ENCODE data around the gene LCN10. TPM values are rescaled to one million over a fixed set of nuclear protein-coding genes. Genes with fewer than 3 reads are reported as not detected.

The LCN10 gene
- total and polyA plus RNA-seq, 10 of the 15 experiments (the other 5 are each of a cell fraction or from before 2014, with no cell fraction given) = 0.06 to 1.3 (median 0.21) TPM; not detected in 1

GRCh38 chr9:136759001-136759400 is 16.3 kb upstream of the LCN10 start:
- Histone ChIP-seq H3K4me3 (no peak overlapping the region), H3K4me2 (ENCODE audit: control insufficient read depth, insufficient read depth) (no peak overlapping the region), H3K4me1 (ENCODE audit: control insufficient read depth, insufficient read depth, low read length) (no peaks in the 10 kb centered on the region), H2AFZ (ENCODE audit: control insufficient read depth, low read depth, low read length) (no peak overlapping the region), H3K27ac (ENCODE audit: control insufficient read depth, insufficient read depth) (no peak overlapping the region), H3K36me3 (ENCODE audit: control insufficient read depth in 2 of 2, insufficient read depth in 2 of 2, low read length in 1 of 2) (no peaks in the 10 kb centered on the region), H3K9ac (ENCODE audit: control insufficient read depth, insufficient read depth, low read length) (no peak overlapping the region), H3K79me2 (ENCODE audit: control insufficient read depth, insufficient read depth, low read length) (no peaks in the 10 kb centered on the region), H3K9me3 (replicated peaks; ENCODE audit: control insufficient read depth, insufficient read depth, low read length) (peaks cover 11% of the 10 kb centered on the region; the same call in 2 of the 3 replicates), H3K27me3 (replicated peaks in 1 of 2; ENCODE audit: control insufficient read depth in 2 of 2, insufficient read depth in 2 of 2, low read length in 1 of 2) (0 out of 4 replicates have a peak, but pooled peaks cover 0 to 2% of the 10 kb centered on the region in 2 experiments), H4K20me1 (ENCODE audit: control insufficient read depth, insufficient read depth) (no peaks in the 10 kb centered on the region)
- in situ Hi-C loops (cut with MboI) (no loop called here), intact Hi-C loops (cut with micrococcal nuclease; ENCODE audit: unreplicated experiment) (no loop called here)
- ChIA-PET POLR2A (no interaction called here), CTCF (interaction anchor here (0.6 to 2.3 kb wide), 6 partner anchors 17 to 378 kb away, joined by 3 to 8 read pairs (median 4); partner anchors contain the start of gene CCDC183), SMC1A (ENCODE audit: uncharacterized antibody, unreplicated experiment) (no interaction called here), RAD21 (ENCODE audit: unreplicated experiment) (interaction anchor here (0.6 to 0.7 kb wide), 2 partner anchors 31 to 60 kb away, joined by 3 read pairs; no protein-coding TSS in a partner anchor)
- TF ChIP-seq E4F1 (IDR thresholded peaks at IDR 0.05; ENCODE audit: borderline replicate concordance, partially characterized antibody) (no peak), TAF1 (IDR thresholded peaks at IDR 0.05; ENCODE audit: borderline replicate concordance, low read depth, low read length) (no peak)
- 62% methylated on average over 7 of the region's 9 CpGs for WGBS (ENCODE audit: insufficient coverage, insufficient replicate concordance, low lambda C conversion rate, missing lambda C conversion rate)
- FAIRE-seq = no peak
- no TSS peak for BruUV-seq (replicated peaks)
- no peak for DNase-seq (ENCODE audit: low read depth, low spot score)
- ATAC-seq = no peak

GRCh38 chr9:136757751-136758140 is 15.0 kb upstream of the LCN10 start:
- Histone ChIP-seq H4K20me1 (ENCODE audit: control insufficient read depth, insufficient read depth) (no peaks in the 10 kb centered on the region), H3K79me2 (ENCODE audit: control insufficient read depth, insufficient read depth, low read length) (no peaks in the 10 kb centered on the region), H3K4me2 (ENCODE audit: control insufficient read depth, insufficient read depth) (no peak overlapping the region), H3K9ac (ENCODE audit: control insufficient read depth, insufficient read depth, low read length) (no peak overlapping the region), H3K4me3 (no peak overlapping the region), H3K27ac (ENCODE audit: control insufficient read depth, insufficient read depth) (no peak overlapping the region), H3K4me1 (ENCODE audit: control insufficient read depth, insufficient read depth, low read length) (no peaks in the 10 kb centered on the region), H3K27me3 (replicated peaks in 1 of 2; ENCODE audit: control insufficient read depth in 2 of 2, insufficient read depth in 2 of 2, low read length in 1 of 2) (0 out of 4 replicates have a peak, but pooled peaks cover 0 to 2% of the 10 kb centered on the region in 2 experiments), H3K36me3 (ENCODE audit: control insufficient read depth in 2 of 2, insufficient read depth in 2 of 2, low read length in 1 of 2) (no peaks in the 10 kb centered on the region), H3K9me3 (replicated peaks; ENCODE audit: control insufficient read depth, insufficient read depth, low read length) (peaks cover 18% of the 10 kb centered on the region; the same call in 2 of the 3 replicates), H2AFZ (ENCODE audit: control insufficient read depth, low read depth, low read length) (no peak overlapping the region)
- BruUV-seq (replicated peaks) = no TSS peak
- whole genome bisulfite sequencing (ENCODE audit: insufficient coverage, insufficient replicate concordance, low lambda C conversion rate, missing lambda C conversion rate) = 17% methylated on average over 20 of the region's 20 CpGs
- TF ChIP-seq ESRRA (IDR thresholded peaks at IDR 0.05; ENCODE audit: low read length) (no peak), MEF2B (IDR thresholded peaks at IDR 0.05; ENCODE audit: partially characterized antibody, poor library complexity, severe bottlenecking) (no peak), SKIL (IDR thresholded peaks at IDR 0.05; ENCODE audit: low read depth, poor library complexity, severe bottlenecking) (no peak)
- no peak for FAIRE-seq
- CTCF ChIA-PET = interaction anchor here (0.6 to 2.3 kb wide), 6 partner anchors 15 to 86 kb away, joined by 3 to 8 read pairs (median 4); no protein-coding TSS in a partner anchor
- no peak for ATAC-seq
- RAD21 ChIA-PET (ENCODE audit: unreplicated experiment) = no interaction called here
- intact Hi-C loops (cut with micrococcal nuclease; ENCODE audit: unreplicated experiment) (no loop called here), in situ Hi-C loops (cut with MboI) (no loop called here)
- no peak for DNase-seq (ENCODE audit: low read depth, low spot score)
- POLR2A ChIA-PET = no interaction called here
- SMC1A ChIA-PET (ENCODE audit: uncharacterized antibody, unreplicated experiment) = interaction anchor here (1.5 kb wide), 1 partner anchor 31 kb away, joined by 3 read pairs; no protein-coding TSS in a partner anchor

Measured in GM12878 (cell line).